Gastrocnemius medialis (tissue), 4 donors: ENCODE data around the gene DNAJC22. TPM values are rescaled to one million over a fixed set of nuclear protein-coding genes. Genes with fewer than 3 reads are reported as not detected.

Experiments
- ATAC-seq, 2 donors: fragments of 150-250 bp; one replicate each; pipeline ENCODE4 v1.9.1; 2016
- DNase-seq, 2 donors: peaks; one replicate each; pipeline ENCODE4 v3.0.0-alpha.2; 2019
- H3K27ac ChIP-seq, 4 donors: fragments of 200-600 bp; sonication (generic); 1 replicate in 1 of 4; 2 replicates in 3 of 4; pipeline ENCODE4 v1.5.1; 2016 to 2018; ENCODE audit warnings: mild to moderate bottlenecking in 2 of 4, moderate library complexity in 1 of 4
- H3K27me3 ChIP-seq, 3 donors: fragments of 200-600 bp; sonication (generic) in 2 of 3; 1 replicate in 1 of 3; 2 replicates in 2 of 3; pipeline versions ENCODE4 v1.5.1 to v1.6.0; 2016 to 2019; ENCODE audit warnings: mild to moderate bottlenecking in 1 of 3, moderate library complexity in 1 of 3
- H3K36me3 ChIP-seq, 2 donors: fragments of 200-600 bp; sonication (generic) in 1 of 2; one replicate each; pipeline ENCODE4 v1.5.1; 2017 to 2018
- H3K4me1 ChIP-seq, 2 donors: fragments of 200-600 bp; sonication (generic) in 1 of 2; one replicate each; pipeline ENCODE4 v1.5.1; 2016 to 2017; ENCODE audit warnings: mild to moderate bottlenecking in 2 of 2
- H3K4me3 ChIP-seq, 4 donors: fragments of 200-600 bp; sonication (generic) in 3 of 4; 1 replicate in 1 of 4; 2 replicates in 3 of 4; pipeline ENCODE4 v1.5.1; 2016 to 2019; ENCODE audit warnings: mild to moderate bottlenecking in 2 of 4
- H3K9me3 ChIP-seq, 3 donors: fragments of 200-600 bp; sonication (generic) in 2 of 3; 1 replicate in 1 of 3; 2 replicates in 2 of 3; pipeline ENCODE4 v1.5.1; 2016 to 2019
- POLR2A ChIP-seq, 2 donors: fragments of 450-650 bp; IDR thresholded peaks; one replicate each; pipeline ENCODE4 v1.6.1; 2017; ENCODE audit warnings: antibody characterized with exemption in 2 of 2, mild to moderate bottlenecking in 2 of 2, moderate library complexity in 2 of 2
- in situ Hi-C, 4 donors: fragments of 200-750 bp; cut with MboI; loops; one replicate each; pipeline versions ENCODE4 v1.15.0 to v1.8.0; 2017; ENCODE audit warnings: low sequenced_read_pairs in 4 of 4
- intact Hi-C: fragments of 100-400 bp; cut with DNase I; formaldehyde crosslinking; loops from one replicate; pipeline ENCODE4 v1.15.1; 2023; ENCODE audit warnings: low total_unique reads
- total RNA-seq, 4 donors: library from RNA; depleted of rRNA; stranded (reverse); fragments of >200 nt; gene quantifications; one replicate each; pipeline versions ENCODE4 v1.1.0 to v1.2.3, GENCODE V29; 2016
- TF ChIP-seq, protein P1 (sequence below), 5 experiments: fragments of 450-650 bp in 3 of 5; fragments of 200-600 bp in 2 of 5; sonication (generic) in 2 of 5; IDR thresholded peaks in 4 of 5; conservative IDR thresholded peaks in 1 of 5; 1 replicate in 4 of 5; 2 replicates in 1 of 5; pipeline ENCODE4 v1.5.1; 2016 to 2019; ENCODE audit warnings: antibody characterized with exemption in 5 of 5, mild to moderate bottlenecking in 3 of 5, moderate library complexity in 3 of 5

The DNAJC22 gene
- total RNA-seq, 4 donors from 2014 or later, result 0.24 TPM; not detected in 3

DNA sequence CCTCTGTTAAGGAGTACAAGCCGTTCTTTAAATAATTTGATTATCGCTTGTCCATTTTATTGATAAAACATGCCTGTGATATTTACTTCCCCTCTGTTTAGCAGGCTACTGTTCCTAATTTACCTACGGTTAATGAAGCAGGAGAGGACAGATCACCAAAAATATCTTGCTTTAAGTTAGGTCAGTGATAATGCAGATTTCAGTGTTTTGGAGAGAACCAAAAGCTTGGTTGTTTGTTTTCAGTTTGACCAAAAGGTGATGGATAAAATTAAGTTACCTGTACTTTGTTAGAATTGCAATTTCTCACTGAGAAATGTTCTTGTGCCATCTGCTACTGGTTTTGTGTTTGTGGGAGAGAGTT, 21.5 kb downstream of the DNAJC22 start:
- Histone ChIP-seq H3K27me3 (no peaks in the 10 kb centered on the region), H3K4me3 (peak overlapping the region; percentile 82 to 98 (median 87)), H3K9me3 (no peaks in the 10 kb centered on the region), H3K36me3 (peaks cover 0 to 3% of the 10 kb centered on the region in 2 donors), H3K4me1 (peaks cover 27 to 30% of the 10 kb centered on the region in 2 donors), H3K27ac (peak overlapping the region; percentile 96 to 98 (median 97))
- intact Hi-C loops, result no loop called here
- ATAC-seq, result no peak
- in situ Hi-C loops, result no loop called here
- no peak for TF ChIP-seq POLR2A (IDR thresholded peaks at IDR 0.05)
- TF ChIP-seq, protein P1, sequence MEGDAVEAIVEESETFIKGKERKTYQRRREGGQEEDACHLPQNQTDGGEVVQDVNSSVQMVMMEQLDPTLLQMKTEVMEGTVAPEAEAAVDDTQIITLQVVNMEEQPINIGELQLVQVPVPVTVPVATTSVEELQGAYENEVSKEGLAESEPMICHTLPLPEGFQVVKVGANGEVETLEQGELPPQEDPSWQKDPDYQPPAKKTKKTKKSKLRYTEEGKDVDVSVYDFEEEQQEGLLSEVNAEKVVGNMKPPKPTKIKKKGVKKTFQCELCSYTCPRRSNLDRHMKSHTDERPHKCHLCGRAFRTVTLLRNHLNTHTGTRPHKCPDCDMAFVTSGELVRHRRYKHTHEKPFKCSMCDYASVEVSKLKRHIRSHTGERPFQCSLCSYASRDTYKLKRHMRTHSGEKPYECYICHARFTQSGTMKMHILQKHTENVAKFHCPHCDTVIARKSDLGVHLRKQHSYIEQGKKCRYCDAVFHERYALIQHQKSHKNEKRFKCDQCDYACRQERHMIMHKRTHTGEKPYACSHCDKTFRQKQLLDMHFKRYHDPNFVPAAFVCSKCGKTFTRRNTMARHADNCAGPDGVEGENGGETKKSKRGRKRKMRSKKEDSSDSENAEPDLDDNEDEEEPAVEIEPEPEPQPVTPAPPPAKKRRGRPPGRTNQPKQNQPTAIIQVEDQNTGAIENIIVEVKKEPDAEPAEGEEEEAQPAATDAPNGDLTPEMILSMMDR (IDR thresholded peaks at IDR 0.05 in 4 of 5, conservative IDR thresholded peaks at IDR 0.05 in 1 of 5), result no peak
- no peak for DNase-seq

DNA sequence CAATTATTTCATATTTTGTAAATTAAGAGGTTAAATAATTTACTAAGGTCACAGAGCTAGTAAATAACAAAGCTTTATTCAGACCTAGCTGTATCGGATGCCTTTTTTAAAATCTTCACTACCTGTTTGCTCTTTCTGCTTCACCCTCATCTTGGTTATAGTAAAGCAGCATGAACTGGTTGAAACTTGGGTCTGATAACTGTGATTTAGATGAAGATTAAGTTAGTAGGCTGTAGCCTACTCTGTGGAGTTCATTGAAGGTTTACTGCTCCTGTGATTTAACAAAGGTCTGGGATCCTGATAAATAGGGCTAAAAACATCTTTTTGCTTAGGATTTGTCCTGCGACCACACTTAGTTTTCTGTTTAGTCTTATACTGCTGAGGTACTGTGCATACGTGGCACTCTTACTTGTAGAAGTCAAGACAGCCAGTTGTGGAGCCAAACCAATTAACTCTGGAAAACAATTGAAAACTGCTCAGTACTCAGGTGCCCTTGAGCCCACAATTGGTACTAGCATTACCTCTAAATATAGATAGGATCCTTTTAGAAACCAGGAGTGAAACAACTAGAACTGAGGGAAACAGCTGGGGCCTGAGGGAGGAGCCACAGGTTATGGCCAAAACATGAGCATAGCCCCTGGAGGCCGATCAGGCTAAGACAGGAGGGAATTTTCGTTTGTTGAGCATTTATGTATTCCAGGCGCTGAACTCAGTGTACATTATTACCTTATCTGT, 22.9 kb downstream of the DNAJC22 start:
- ATAC-seq, result peak; percentile 47 to 68
- peak overlapping the region in 2 of 4 donors; percentile 6 to 11 for H3K4me3 ChIP-seq
- in situ Hi-C loops, result loop anchor here in 1 of 4 donors (10.0 kb wide), 1 partner anchor 135 kb away; no protein-coding TSS in a partner anchor
- peaks cover 0 to 9% of the 10 kb centered on the region in 2 donors for H3K36me3 ChIP-seq
- peaks cover 27 to 30% of the 10 kb centered on the region in 2 donors for H3K4me1 ChIP-seq
- H3K27ac ChIP-seq, result peak overlapping the region; percentile 96 to 98 (median 97)
- peak; percentile 28 to 69 for DNase-seq
- intact Hi-C loops, result no loop called here
- no peaks in the 10 kb centered on the region for H3K27me3 ChIP-seq
- no peak for TF ChIP-seq POLR2A (IDR thresholded peaks at IDR 0.05)
- TF ChIP-seq, protein P1 (IDR thresholded peaks at IDR 0.05 in 4 of 5, conservative IDR thresholded peaks at IDR 0.05 in 1 of 5), result peak in 4 of 5 experiments; percentile 32 to 49 (median 46)
- H3K9me3 ChIP-seq, result no peaks in the 10 kb centered on the region

- ATAC-seq, result no peak
- H3K27ac ChIP-seq, result peak overlapping the region; percentile 96 to 98 (median 97)
- intact Hi-C loops, result no loop called here
- no peaks in the 10 kb centered on the region for H3K27me3 ChIP-seq
- H3K36me3 ChIP-seq, result peaks cover 0 to 9% of the 10 kb centered on the region in 2 donors
- in situ Hi-C loops, result loop anchor here in 1 of 4 donors (10.0 kb wide), 1 partner anchor 134 kb away; no protein-coding TSS in a partner anchor
- no peaks in the 10 kb centered on the region for H3K9me3 ChIP-seq
- no peak for DNase-seq
- no peak overlapping the region for H3K4me3 ChIP-seq
- H3K4me1 ChIP-seq, result peaks cover 27 to 30% of the 10 kb centered on the region in 2 donors
- TF ChIP-seq, protein P1 (IDR thresholded peaks at IDR 0.05 in 4 of 5, conservative IDR thresholded peaks at IDR 0.05 in 1 of 5), result no peak
- no peak for TF ChIP-seq POLR2A (IDR thresholded peaks at IDR 0.05)
These were observed 23.9 kb downstream of the DNAJC22 start for GRCh38 chr12:49370539-49370938.

DNA sequence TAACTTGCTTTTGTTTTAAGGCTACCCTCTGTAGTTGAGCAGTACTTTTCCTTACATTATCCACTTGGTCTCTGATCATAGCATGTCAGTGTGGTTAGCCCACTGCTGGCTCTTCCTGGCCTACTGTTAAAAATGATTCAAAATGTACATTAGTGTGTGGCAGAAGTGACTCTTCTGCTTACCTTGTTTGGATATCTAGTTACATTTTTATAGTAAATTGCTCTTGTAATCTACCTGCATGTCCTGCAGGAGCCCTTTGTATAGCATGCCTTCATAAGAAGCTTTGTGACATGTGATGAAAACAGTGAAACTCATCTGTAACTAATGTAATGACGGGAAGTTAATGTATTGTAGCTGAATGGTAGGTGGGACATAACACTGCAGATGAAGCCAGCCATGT, 28.7 kb downstream of the DNAJC22 start:
- Histone ChIP-seq H3K27me3 (no peaks in the 10 kb centered on the region), H3K4me1 (peaks cover 0 to 3% of the 10 kb centered on the region in 2 donors), H3K9me3 (no peaks in the 10 kb centered on the region), H3K4me3 (no peak overlapping the region), H3K36me3 (peaks cover 0 to 9% of the 10 kb centered on the region in 2 donors), H3K27ac (no peak overlapping the region)
- no peak for ATAC-seq
- TF ChIP-seq, protein P1 (IDR thresholded peaks at IDR 0.05 in 4 of 5, conservative IDR thresholded peaks at IDR 0.05 in 1 of 5), result no peak
- in situ Hi-C loops, result loop anchor here in 1 of 4 donors (10.0 kb wide), 1 partner anchor 129 kb away; no protein-coding TSS in a partner anchor
- intact Hi-C loops, result no loop called here
- DNase-seq, result no peak
